ENCODE results near the gene ACOD1. TPM values are rescaled to one million over a fixed set of nuclear protein-coding genes. Genes with fewer than 3 reads are reported as not detected.
A peak's percentile ranks its signal among the peaks of the same experiment; 100 is the strongest.
"Not testable (repeated sequence)": the region's sequence is repeated elsewhere in the genome, so short reads cannot be mapped to it uniquely, and the experiment has no call there.

Gene ACOD1
- total and polyA plus RNA-seq, 8 donors: 1.6 TPM; not detected in 7

DNA sequence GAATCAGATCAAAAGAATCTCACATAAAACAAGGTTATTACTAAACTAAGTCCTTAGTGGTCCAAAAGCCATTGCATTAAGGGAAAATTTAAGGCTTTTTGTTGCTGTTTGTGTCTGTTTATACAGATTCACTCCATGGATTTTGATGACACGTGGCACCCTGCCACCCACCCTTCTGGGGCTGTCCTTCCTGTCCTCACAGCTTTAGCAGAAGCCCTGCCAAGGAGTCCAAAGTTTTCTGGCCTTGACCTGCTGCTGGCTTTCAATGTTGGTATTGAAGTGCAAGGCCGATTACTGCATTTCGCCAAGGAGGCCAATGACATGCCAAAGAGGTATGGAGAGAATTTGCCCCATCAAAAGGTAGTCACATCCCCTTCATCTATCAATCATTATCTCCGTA, 6.9 kb downstream of the ACOD1 start:
- Histone ChIP-seq H3K36me3 (no peaks in the 10 kb centered on the region), H3K27ac (no peak overlapping the region), H3K9me3 (peaks cover 0 to 10% of the 10 kb centered on the region in 2 donors), H3K4me1 (no peaks in the 10 kb centered on the region), H3K4me3 (no peak overlapping the region), H3K27me3 (no peaks in the 10 kb centered on the region)
- ATAC-seq: no peak
- TF ChIP-seq, protein P1, sequence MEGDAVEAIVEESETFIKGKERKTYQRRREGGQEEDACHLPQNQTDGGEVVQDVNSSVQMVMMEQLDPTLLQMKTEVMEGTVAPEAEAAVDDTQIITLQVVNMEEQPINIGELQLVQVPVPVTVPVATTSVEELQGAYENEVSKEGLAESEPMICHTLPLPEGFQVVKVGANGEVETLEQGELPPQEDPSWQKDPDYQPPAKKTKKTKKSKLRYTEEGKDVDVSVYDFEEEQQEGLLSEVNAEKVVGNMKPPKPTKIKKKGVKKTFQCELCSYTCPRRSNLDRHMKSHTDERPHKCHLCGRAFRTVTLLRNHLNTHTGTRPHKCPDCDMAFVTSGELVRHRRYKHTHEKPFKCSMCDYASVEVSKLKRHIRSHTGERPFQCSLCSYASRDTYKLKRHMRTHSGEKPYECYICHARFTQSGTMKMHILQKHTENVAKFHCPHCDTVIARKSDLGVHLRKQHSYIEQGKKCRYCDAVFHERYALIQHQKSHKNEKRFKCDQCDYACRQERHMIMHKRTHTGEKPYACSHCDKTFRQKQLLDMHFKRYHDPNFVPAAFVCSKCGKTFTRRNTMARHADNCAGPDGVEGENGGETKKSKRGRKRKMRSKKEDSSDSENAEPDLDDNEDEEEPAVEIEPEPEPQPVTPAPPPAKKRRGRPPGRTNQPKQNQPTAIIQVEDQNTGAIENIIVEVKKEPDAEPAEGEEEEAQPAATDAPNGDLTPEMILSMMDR (IDR thresholded peaks at IDR 0.05): no peak
- intact Hi-C loops (cut with DNase I): no loop called here
- DNase-seq: no peak

DNA sequence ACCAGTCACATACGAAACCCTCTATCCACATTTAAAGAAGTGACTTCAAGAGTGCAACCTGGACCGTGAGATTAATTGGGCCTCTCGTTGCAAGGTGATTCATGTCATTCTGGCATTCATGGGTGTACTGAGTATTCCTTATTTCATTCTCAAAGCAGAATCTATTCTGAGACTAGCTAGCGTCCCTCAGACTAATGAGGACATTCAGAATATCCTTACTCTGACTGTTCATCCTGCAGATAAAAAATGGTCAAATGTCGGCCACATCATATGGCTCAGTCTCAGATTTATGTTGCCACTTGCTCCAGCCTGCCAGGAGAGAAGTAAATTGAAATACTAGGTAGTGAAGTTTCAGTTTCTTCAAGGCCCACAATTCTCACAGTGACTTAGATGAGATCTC, 7.3 kb downstream of the ACOD1 start:
- intact Hi-C loops (cut with DNase I): no loop called here
- DNase-seq (no peak), ATAC-seq (no peak)
- H3K36me3 ChIP-seq: no peaks in the 10 kb centered on the region
- H3K9me3 ChIP-seq: peaks cover 0 to 15% of the 10 kb centered on the region in 2 donors
- H3K27ac ChIP-seq: no peak overlapping the region
- H3K27me3 ChIP-seq: no peaks in the 10 kb centered on the region
- TF ChIP-seq, protein P1 (IDR thresholded peaks at IDR 0.05): no peak
- no peaks in the 10 kb centered on the region for H3K4me1 ChIP-seq
- no peak overlapping the region for H3K4me3 ChIP-seq

DNA sequence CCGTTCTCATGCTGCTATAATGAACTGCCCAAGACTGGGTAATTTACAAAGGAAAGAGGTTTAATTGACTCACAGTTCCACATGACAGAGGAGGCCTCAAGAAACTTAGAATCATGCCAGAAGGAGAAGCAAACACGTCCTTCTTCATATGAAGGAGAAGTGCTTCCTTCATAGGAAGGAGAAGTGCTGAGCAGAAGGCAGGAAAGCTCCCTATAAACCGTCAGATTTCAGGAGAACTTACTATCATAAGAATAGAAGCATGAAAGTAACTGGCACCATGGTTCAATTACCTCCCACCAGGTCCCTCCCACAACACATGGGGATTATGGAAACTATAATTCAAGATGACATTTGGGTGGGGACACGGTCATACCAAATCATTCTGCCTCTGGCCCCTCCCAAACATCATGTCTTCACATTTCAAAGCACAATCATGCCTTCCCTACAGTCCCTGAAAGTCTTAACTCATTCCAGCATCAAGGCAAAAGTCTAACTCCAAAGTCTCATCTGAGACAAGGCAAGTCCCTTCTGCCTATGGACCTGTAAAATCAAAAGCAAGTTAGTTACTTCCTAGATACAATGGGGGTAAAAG, 10.6 kb downstream of the ACOD1 start:
- ATAC-seq: no peak
- no peaks in the 10 kb centered on the region for H3K4me1 ChIP-seq
- no peak overlapping the region for H3K4me3 ChIP-seq
- H3K36me3 ChIP-seq: no peaks in the 10 kb centered on the region
- TF ChIP-seq, protein P1 (IDR thresholded peaks at IDR 0.05): no peak
- peaks cover 0 to 17% of the 10 kb centered on the region in 2 donors for H3K9me3 ChIP-seq
- DNase-seq: no peak
- H3K27ac ChIP-seq: no peak overlapping the region
- intact Hi-C loops (cut with DNase I): no loop called here
- H3K27me3 ChIP-seq: no peaks in the 10 kb centered on the region

DNA sequence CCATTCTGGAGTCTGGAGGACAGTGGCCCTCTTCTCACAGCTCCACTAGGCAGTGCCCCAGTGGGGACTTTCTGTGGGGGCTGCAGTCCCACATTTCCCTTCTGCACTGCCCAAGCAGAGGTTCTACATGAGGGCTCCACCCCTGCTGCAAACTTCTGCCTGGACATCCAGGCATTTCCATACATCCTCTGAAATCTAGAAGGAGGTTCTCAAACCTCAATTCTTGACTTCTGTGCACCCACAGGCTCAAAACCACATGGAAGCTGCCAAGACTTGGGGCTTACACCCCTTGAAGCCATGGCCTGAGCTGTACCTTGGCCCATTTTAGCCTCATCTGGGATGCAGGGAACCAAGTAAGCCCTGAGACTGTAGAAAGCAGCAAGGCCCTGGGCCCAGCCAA, 11.4 kb downstream of the ACOD1 start:
- ATAC-seq; H3K4me3 ChIP-seq; H3K4me1 ChIP-seq; intact Hi-C loops (cut with DNase I); H3K27me3 ChIP-seq; DNase-seq; H3K27ac ChIP-seq; H3K36me3 ChIP-seq: not testable (repeated sequence)
- H3K9me3 ChIP-seq: peaks cover 0 to 17% of the 10 kb centered on the region in 2 donors

DNA sequence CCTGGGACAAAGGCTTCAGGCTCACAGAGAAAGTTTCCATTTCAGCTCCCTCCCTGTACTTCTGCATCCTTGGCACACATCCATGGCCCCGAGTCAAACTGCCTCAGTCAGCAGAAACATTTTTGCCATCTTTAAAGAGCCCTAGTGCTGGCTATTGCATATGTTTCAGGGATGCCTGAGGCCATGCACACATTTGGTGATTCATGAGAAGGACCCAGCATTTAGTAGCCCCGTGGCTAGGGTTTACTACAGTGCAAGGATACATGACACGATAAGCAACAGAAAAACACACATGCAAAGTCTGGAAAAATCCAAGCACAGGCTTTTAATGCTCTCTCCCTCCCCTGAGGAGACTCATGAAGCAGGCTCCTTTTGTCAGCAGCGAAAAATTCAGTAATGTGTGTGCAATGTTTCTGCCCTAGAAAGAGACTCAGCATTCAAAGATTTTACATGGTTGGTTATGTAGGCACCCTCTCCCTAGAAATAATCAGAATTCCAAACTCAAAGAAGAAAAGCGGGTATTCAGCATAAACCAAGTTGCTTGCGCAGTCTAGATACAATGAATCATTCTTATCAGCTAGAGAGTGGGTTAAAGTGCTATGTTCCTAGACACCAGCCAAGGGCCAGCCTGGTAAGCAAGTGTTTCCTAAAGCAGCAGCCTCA, 17.6 kb downstream of the ACOD1 start:
- Histone ChIP-seq H3K4me1 (no peaks in the 10 kb centered on the region), H3K9me3 (peaks cover 0 to under 1% of the 10 kb centered on the region in 2 donors), H3K4me3 (no peak overlapping the region), H3K27ac (no peak overlapping the region), H3K36me3 (no peaks in the 10 kb centered on the region), H3K27me3 (no peaks in the 10 kb centered on the region)
- ATAC-seq (peak; percentile 65), DNase-seq (peak in 3 of 4 donors; percentile 50 to 78 (median 61))
- TF ChIP-seq, protein P1 (IDR thresholded peaks at IDR 0.05): no peak
- intact Hi-C loops (cut with DNase I): no loop called here
